H1 (cell line): ENCODE data around the gene OR10AD1. TPM values are rescaled to one million over a fixed set of nuclear protein-coding genes. Genes with fewer than 3 reads are reported as not detected.

Experiments used
- E2F6 ChIP-seq: IDR thresholded peaks from 2 replicates; pipeline ENCODE4 v1.6.1; 2012; ENCODE audit warnings: inconsistent platforms
- POLR2A ChIP-seq, 2 experiments: IDR thresholded peaks; 1 replicate in 1 of 2; 2 replicates in 1 of 2; pipeline ENCODE4 v1.6.1; 2011; ENCODE audit warnings: low read depth in 2 of 2, low read length in 2 of 2, mild to moderate bottlenecking in 2 of 2; ENCODE audit errors: control extremely low read depth in 1 of 2
- RBBP5 ChIP-seq: IDR thresholded peaks from 2 replicates; pipeline ENCODE4 v1.7.1; 2012; ENCODE audit warnings: low read depth, mild to moderate bottlenecking, inconsistent platforms, low read length, moderate library complexity, borderline replicate concordance
- polyA plus RNA-seq, 7 experiments: library from polyadenylated mRNA; depleted of rRNA in 3 of 7; stranded (reverse) in 5 of 7; unstranded in 2 of 7; fragments of >200 nt in 5 of 7; fragments of 200-250 nt in 2 of 7; gene quantifications; 1 replicate in 5 of 7; 2 replicates in 1 of 7; 4 replicates in 1 of 7; pipeline versions ENCODE4 v1.2.1 to v1.2.3, GENCODE V29; 2011 to 2013; ENCODE audit warnings: missing spikeins in 2 of 7, mixed read lengths in 2 of 7
- total RNA-seq: library from RNA; stranded (reverse); fragmentation: NEBNext Ultra II Directional; extraction: Animal tissue kit (Norgen Biotek cat#: 25700); gene quantifications from 2 replicates; pipeline ENCODE4 v1.2.1, GENCODE V29; 2021

OR10AD1 gene
- total and polyA plus RNA-seq, 2 of the 8 experiments (the other 6 are each of a cell fraction or from before 2014, with no cell fraction given): not detected

- TF ChIP-seq E2F6 (no peak), POLR2A (IDR thresholded peaks at IDR 0.05; ENCODE audit: control extremely low read depth in 1 of 2, low read depth in 2 of 2, low read length in 2 of 2) (no peak), RBBP5 (no peak)
These were observed 37.8 kb downstream of the OR10AD1 start (continued) for GRCh38 chr12:48165089-48165981.
